ENCODE results near the gene GZF1. TPM values are rescaled to one million over a fixed set of nuclear protein-coding genes. Genes with fewer than 3 reads are reported as not detected.

GZF1 gene
- total RNA-seq, 1 donor: 19.4 TPM

DNA sequence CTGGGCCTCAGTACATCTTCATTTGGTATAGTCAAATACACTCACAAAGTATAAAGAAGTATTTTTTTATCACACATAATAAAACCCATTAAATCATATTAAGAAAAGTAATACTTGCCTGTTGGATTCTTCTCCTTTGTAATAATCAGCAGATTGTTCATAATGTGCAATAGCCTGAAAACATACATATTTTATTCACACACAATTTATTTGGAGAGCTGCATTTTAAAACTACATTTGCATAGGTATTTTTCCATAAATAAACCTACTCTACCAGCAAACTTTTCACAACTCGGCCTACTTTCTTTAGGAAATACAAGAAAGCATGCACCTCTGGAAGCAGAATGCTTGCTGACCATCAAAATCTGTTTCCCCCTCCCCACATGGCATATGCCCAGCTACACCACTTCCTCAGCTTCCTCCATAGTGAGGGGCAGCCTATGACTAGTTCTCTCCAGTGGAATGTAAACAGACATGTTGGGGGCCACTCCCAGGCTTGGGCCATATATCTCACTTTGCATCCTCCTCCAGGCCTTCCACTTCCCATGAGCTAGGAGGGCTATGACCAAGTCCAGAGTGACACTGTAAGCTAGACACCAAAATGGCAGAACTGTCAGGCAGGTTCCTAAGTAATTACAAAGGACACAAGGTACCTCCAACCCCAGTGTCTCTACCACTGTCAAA, 28.3 kb downstream of the GZF1 start:
- DNase-seq (ENCODE audit: low read depth): no peak
- TF ChIP-seq, protein P1, sequence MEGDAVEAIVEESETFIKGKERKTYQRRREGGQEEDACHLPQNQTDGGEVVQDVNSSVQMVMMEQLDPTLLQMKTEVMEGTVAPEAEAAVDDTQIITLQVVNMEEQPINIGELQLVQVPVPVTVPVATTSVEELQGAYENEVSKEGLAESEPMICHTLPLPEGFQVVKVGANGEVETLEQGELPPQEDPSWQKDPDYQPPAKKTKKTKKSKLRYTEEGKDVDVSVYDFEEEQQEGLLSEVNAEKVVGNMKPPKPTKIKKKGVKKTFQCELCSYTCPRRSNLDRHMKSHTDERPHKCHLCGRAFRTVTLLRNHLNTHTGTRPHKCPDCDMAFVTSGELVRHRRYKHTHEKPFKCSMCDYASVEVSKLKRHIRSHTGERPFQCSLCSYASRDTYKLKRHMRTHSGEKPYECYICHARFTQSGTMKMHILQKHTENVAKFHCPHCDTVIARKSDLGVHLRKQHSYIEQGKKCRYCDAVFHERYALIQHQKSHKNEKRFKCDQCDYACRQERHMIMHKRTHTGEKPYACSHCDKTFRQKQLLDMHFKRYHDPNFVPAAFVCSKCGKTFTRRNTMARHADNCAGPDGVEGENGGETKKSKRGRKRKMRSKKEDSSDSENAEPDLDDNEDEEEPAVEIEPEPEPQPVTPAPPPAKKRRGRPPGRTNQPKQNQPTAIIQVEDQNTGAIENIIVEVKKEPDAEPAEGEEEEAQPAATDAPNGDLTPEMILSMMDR (IDR thresholded peaks at IDR 0.05; ENCODE audit: insufficient read depth, low read depth, low read length): no peak
- no peak overlapping the region for H3K4me3 ChIP-seq (ENCODE audit: low read depth, low read length)

DNA sequence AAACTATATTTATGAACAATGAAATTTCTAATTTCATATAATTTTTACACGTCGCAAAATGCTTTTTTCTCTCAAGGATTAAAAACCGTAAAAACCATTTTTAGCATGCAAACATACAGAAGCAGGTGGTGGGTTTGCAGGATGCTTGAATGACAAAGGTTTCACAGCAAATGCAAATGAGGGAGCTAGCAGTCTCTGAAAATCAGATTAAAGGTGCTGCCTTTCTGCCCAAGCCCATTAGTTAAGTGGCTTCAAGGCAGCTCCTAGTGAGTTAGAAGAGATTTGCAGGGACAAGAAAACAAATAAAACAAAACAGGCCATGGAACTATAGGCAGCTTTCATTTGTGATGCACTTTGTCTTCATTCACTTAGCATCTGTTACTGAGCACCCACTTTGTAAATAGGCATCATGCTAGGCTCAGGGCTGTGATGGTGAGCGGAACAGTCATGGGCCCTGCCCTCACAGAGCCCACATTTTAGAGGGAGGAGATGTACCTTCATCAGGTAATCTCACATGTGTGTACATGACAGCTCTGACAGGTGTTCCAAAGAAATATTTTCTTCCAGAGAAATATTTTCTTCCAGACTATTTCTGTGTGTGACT, 29.8 kb downstream of the GZF1 start:
- TF ChIP-seq, protein P1 (IDR thresholded peaks at IDR 0.05; ENCODE audit: insufficient read depth, low read depth, low read length): no peak

DNA sequence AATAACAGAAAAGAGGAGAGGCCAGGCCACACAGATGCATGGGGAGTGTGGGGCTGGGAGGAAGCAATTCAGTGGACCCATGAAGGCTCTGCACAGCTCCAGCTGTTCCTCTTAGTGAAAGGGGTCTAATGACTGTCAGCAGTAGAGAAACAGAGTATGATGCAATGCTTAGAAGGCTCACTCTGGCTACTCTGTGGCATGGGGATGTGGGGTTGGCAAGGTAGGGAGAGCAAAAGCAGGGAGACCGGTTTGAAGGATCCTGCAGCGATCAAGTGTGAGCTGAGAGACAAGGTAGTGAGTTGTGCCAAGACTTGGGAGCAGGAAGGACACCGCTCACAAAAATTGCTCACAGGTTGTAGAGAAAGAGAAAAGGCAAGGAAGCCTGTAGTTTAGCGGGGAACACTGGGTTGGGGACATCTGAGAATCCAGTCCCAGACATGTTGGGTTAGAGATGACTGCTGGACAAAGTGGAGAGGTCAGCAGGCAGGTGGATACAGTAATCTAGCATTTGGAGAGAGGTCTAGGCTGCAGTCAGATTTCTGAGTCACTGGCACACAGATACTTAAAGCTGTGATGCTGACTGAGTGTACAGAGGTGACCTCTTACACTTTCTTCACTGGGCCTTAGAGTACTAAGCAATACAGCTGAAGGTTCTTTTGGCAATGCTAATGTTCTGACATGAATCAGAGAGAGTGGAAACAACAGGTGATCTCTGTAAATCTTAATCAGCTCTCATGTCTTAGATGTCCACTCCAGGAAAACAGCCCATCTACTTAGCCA, 32.2 kb downstream of the GZF1 start:
- no peak overlapping the region for H3K4me3 ChIP-seq (ENCODE audit: low read depth, low read length)
- TF ChIP-seq, protein P1 (IDR thresholded peaks at IDR 0.05; ENCODE audit: insufficient read depth, low read depth, low read length): no peak
- no peak for DNase-seq (ENCODE audit: low read depth)

More for the DNA sequence above, 29.8 kb downstream of the GZF1 start:
- no peak for DNase-seq (ENCODE audit: low read depth)
- no peak overlapping the region for H3K4me3 ChIP-seq (ENCODE audit: low read depth, low read length)

DNA sequence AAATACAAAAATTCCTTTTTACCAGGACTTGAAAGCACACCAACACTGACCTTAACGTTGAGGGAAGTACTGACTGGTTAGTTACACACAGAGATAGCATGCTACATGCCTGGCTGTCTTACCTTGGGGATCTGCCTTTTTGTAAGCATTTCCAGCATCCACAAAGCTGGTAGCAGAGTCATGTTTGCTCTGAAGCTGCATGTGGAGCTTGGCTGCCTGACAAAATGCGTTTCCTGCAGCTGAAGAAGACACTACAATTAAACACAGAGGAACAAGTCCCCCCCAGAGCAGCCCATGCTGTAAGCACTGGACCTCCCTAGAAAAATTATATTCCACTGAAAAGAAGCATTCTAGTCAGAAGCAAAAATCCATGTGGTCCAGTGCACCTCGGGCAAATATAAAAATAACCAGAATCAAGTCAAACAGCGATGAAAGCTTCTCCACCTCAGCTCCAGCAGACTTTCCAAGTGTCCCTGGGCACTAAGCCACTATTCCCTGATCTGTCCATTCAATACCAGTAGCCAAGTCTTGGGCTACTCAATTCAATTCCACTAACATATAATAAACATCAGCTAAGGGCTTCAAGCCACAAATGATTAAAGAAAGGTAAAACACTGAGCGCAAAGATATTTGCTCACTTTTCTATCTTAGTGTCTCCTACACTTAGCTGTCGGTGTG, 35.1 kb downstream of the GZF1 start:
- DNase-seq (ENCODE audit: low read depth): no peak
- TF ChIP-seq, protein P1 (IDR thresholded peaks at IDR 0.05; ENCODE audit: insufficient read depth, low read depth, low read length): no peak
- no peak overlapping the region for H3K4me3 ChIP-seq (ENCODE audit: low read depth, low read length)

DNA sequence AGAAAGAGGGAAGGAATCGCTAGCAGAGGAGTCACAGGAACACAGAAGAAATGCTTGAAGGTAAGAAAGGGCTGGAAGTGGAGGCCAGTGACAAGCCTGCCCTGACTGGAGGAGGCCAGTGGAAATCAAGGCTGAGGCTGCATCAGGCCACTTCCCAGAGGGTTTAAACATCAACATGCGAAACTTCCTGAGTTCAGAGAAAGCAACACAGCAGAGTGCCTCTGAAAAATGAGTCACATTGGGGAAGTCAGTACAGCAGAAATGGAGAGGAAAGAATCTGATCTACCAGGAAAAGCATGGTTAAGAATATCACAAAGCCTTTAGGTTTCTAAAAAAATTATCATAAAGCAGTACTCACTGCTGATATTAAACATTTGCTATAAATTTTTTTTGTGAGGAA, 36.0 kb downstream of the GZF1 start:
- no peak overlapping the region for H3K4me3 ChIP-seq (ENCODE audit: low read depth, low read length)
- TF ChIP-seq, protein P1 (IDR thresholded peaks at IDR 0.05; ENCODE audit: insufficient read depth, low read depth, low read length): no peak
- DNase-seq (ENCODE audit: low read depth): peak; percentile 24

DNA sequence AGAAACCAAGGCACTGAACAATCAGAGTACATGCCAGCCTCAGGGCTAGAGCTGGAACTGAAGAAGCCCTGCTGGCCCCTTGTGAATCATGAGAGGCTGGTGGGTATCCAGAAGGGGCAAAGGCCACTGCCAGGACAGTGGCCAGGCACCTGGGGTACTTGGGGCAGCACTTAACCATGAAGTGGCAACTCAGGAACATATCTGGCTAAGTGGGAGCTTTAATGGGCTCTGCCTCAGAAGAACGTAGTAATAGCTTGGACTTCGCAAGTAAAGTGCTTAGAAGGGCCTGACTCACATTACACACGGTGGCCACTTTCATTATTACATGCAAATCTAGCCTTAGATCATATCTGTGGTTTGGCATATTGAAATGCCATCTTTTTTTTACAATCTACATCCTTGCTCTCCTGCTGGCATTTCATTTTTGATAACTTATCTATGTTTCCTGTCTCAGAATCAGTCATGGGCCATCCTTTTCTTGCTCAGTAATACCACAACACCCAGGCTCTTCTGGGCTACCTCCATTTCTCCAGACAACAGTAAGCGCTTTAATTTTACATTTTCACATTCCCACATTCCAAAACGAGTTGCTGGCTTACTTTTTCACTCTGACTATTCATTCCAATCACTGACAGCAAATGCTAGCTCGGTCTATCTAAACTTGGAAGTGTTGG, 37.7 kb downstream of the GZF1 start:
- H3K4me3 ChIP-seq (ENCODE audit: low read depth, low read length): no peak overlapping the region
- TF ChIP-seq, protein P1 (IDR thresholded peaks at IDR 0.05; ENCODE audit: insufficient read depth, low read depth, low read length): no peak
- peak; percentile 66 for DNase-seq (ENCODE audit: low read depth)
